Right ventricle myocardium superior (tissue), 1 donor: ENCODE results near the gene TPPP3. TPM values are rescaled to one million over a fixed set of nuclear protein-coding genes. Genes with fewer than 3 reads are reported as not detected.

ENCODE experiments used
- ATAC-seq: fragments of 200-7000 bp; cut with Tn5 transposase; one replicate; pipeline ENCODE4 v1.9.1; 2020; ENCODE audit warnings: mild to moderate bottlenecking; ENCODE audit not compliant: poor library complexity
- DNase-seq: peaks from one replicate; pipeline ENCODE4 v3.0.0-alpha.2; 2020
- intact Hi-C: fragments of 100-400 bp; cut with DNase I; formaldehyde crosslinking; loops from one replicate; pipeline ENCODE4 v1.11.2; 2022
- long read RNA-seq: library from polyadenylated mRNA; unstranded; transcript quantifications from one replicate; pipeline ENCODE4 v2.0.0, GENCODE V29; 2021
- total RNA-seq: library from RNA; stranded (reverse); fragmentation: NEBNext Ultra II Directional; extraction: Animal tissue kit (Norgen Biotek cat#: 25700); gene quantifications from one replicate; pipeline ENCODE4 v1.2.1, GENCODE V29; 2021
- donor health status: DM: no; HTN: yes; CAD: no; lungs with severe emphysema.

TPPP3 gene
- total RNA-seq, result 8.9 TPM
- long read RNA-seq, transcript TPPP3-202 (4 exons, 1,058 nt), result major isoform, 5 of 6 reads
- long read RNA-seq, partial matches to known transcripts, result 0 of 6 reads
- long read RNA-seq, other reads (novel, unspliced or antisense), result 0 of 6 reads

- ATAC-seq (peak; percentile 82), DNase-seq (peak; percentile 94)
- intact Hi-C loops, result loop anchor here (10.0 kb wide), 1 partner anchor 128 kb away; no protein-coding TSS in a partner anchor
Measured at GRCh38 chr16:67393111-67393787, at the start of gene TPPP3. TPPP3 (minus strand) TSS chr16:67393498; CDS start chr16:67391111, 2,387 bp downstream.

- ATAC-seq (no peak), DNase-seq (peak; percentile 46)
- intact Hi-C loops, result no loop called here
Measured at GRCh38 chr16:67442581-67443255, 49.4 kb upstream of the TPPP3 start.

GRCh38 chr16:67441907-67442306 is 48.6 kb upstream of the TPPP3 start:
- intact Hi-C loops, result no loop called here
- DNase-seq (peak; percentile 71), ATAC-seq (peak; percentile 48)

GRCh38 chr16:67441271-67441753 is 48.0 kb upstream of the TPPP3 start:
- DNase-seq, result peak; percentile 56
- intact Hi-C loops, result no loop called here

GRCh38 chr16:67438824-67439393 is 45.6 kb upstream of the TPPP3 start:
- DNase-seq (no peak), ATAC-seq (no peak)
- intact Hi-C loops, result no loop called here

More at GRCh38 chr16:67441271-67441753, 48.0 kb upstream of the TPPP3 start:
- peak; percentile 14 for ATAC-seq

GRCh38 chr16:67438098-67438791 is 44.9 kb upstream of the TPPP3 start:
- DNase-seq (no peak), ATAC-seq (no peak)
- intact Hi-C loops, result no loop called here

GRCh38 chr16:67437513-67437912 is 44.2 kb upstream of the TPPP3 start:
- ATAC-seq (no peak), DNase-seq (no peak)
- intact Hi-C loops, result no loop called here

- no peak for ATAC-seq
- intact Hi-C loops, result no loop called here
- DNase-seq, result no peak
Measured at GRCh38 chr16:67436640-67437193, 43.4 kb upstream of the TPPP3 start.

- no peak for DNase-seq
- intact Hi-C loops, result no loop called here
- ATAC-seq, result no peak
Measured at GRCh38 chr16:67435758-67436164, 42.5 kb upstream of the TPPP3 start.

- DNase-seq (no peak), ATAC-seq (no peak)
- intact Hi-C loops, result no loop called here
Measured at GRCh38 chr16:67433131-67433719, 39.9 kb upstream of the TPPP3 start.

GRCh38 chr16:67432506-67432890 is 39.2 kb upstream of the TPPP3 start:
- intact Hi-C loops, result no loop called here
- DNase-seq, result no peak
- no peak for ATAC-seq

GRCh38 chr16:67431775-67432505 is 38.6 kb upstream of the TPPP3 start:
- ATAC-seq, result no peak
- DNase-seq, result no peak
- intact Hi-C loops, result no loop called here

GRCh38 chr16:67430977-67431774 is 37.9 kb upstream of the TPPP3 start, which contains the start of gene HSD11B2:
HSD11B2 (plus strand) TSS chr16:67431121; CDS start chr16:67431249, 128 bp downstream.
- peak; percentile 72 for DNase-seq

GRCh38 chr16:67430504-67430976 is 37.2 kb upstream of the TPPP3 start:
- DNase-seq (peak; percentile 53), ATAC-seq (peak; percentile 35)
- intact Hi-C loops, result no loop called here

More at GRCh38 chr16:67430977-67431774, 37.9 kb upstream of the TPPP3 start, which contains the start of gene HSD11B2:
- ATAC-seq, result peak; percentile 55
- intact Hi-C loops, result no loop called here

GRCh38 chr16:67429799-67430503 is 36.7 kb upstream of the TPPP3 start:
- DNase-seq (no peak), ATAC-seq (no peak)
- intact Hi-C loops, result loop anchor here (2.0 kb wide), 1 partner anchor 85 kb away; no protein-coding TSS in a partner anchor
